Measurements from ENCODE around the gene CCDC24.

The CCDC24 gene

GRCh38 chr1:43975249-43975961 lies 16.0 kb upstream of the CCDC24 start:
- DNase-seq (ENCODE audit: low spot score), result peak; percentile 58
- TF ChIP-seq CTCF (IDR thresholded peaks at IDR 0.05; ENCODE audit: borderline replicate concordance, control extremely low read depth, extremely low read depth, insufficient read depth, missing control alignments), result no peak
- in situ Hi-C loops (cut with MboI; ENCODE audit: low sequenced_read_pairs, unreplicated experiment), result no loop called here

DNA sequence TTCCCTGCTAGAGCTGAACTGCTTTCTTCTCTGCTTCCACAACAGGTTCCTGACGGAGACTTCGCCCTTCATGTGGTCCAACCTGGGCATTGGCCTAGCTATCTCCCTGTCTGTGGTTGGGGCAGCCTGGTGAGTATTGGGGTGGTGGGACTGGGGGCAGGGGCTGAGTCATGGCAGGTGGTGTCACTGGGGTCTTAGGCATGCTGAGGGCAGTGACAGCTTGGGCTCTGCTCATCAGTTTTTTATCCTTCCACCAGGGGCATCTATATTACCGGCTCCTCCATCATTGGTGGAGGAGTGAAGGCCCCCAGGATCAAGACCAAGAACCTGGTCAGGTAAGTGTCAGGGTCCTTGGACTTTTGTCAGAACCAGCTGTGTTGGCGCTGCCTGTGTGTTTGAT lies 15.4 kb upstream of the CCDC24 start:
- in situ Hi-C loops (cut with MboI; ENCODE audit: low sequenced_read_pairs, unreplicated experiment), result no loop called here
- no peak for DNase-seq (ENCODE audit: low spot score)
- TF ChIP-seq CTCF (IDR thresholded peaks at IDR 0.05; ENCODE audit: borderline replicate concordance, control extremely low read depth, extremely low read depth, insufficient read depth, missing control alignments), result no peak

GRCh38 chr1:43976890-43977289 lies 14.5 kb upstream of the CCDC24 start:
- in situ Hi-C loops (cut with MboI; ENCODE audit: low sequenced_read_pairs, unreplicated experiment), result no loop called here
- TF ChIP-seq CTCF (IDR thresholded peaks at IDR 0.05; ENCODE audit: borderline replicate concordance, control extremely low read depth, extremely low read depth, insufficient read depth, missing control alignments), result no peak
- no peak for DNase-seq (ENCODE audit: low spot score)

GRCh38 chr1:43977376-43978263 lies 13.8 kb upstream of the CCDC24 start:
- no peak for DNase-seq (ENCODE audit: low spot score)
- in situ Hi-C loops (cut with MboI; ENCODE audit: low sequenced_read_pairs, unreplicated experiment), result no loop called here
- TF ChIP-seq CTCF (IDR thresholded peaks at IDR 0.05; ENCODE audit: borderline replicate concordance, control extremely low read depth, extremely low read depth, insufficient read depth, missing control alignments), result no peak

DNA sequence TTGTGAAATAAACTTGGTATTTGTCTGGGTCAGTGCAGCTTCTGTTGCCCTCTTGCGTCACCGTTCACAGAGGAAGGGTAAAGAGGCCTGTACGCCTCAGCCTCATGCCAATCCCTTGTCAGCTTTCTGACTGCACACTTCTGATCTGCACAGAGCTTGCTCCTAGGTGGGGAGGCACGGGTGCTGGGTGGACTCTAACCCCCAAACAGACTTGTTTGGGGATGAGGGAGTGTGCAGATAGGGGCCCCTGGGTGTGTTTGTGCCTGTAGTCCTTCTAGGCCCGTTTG lies 13.2 kb upstream of the CCDC24 start:
- TF ChIP-seq CTCF (IDR thresholded peaks at IDR 0.05; ENCODE audit: borderline replicate concordance, control extremely low read depth, extremely low read depth, insufficient read depth, missing control alignments), result no peak
- DNase-seq (ENCODE audit: low spot score), result no peak
- in situ Hi-C loops (cut with MboI; ENCODE audit: low sequenced_read_pairs, unreplicated experiment), result no loop called here

DNA sequence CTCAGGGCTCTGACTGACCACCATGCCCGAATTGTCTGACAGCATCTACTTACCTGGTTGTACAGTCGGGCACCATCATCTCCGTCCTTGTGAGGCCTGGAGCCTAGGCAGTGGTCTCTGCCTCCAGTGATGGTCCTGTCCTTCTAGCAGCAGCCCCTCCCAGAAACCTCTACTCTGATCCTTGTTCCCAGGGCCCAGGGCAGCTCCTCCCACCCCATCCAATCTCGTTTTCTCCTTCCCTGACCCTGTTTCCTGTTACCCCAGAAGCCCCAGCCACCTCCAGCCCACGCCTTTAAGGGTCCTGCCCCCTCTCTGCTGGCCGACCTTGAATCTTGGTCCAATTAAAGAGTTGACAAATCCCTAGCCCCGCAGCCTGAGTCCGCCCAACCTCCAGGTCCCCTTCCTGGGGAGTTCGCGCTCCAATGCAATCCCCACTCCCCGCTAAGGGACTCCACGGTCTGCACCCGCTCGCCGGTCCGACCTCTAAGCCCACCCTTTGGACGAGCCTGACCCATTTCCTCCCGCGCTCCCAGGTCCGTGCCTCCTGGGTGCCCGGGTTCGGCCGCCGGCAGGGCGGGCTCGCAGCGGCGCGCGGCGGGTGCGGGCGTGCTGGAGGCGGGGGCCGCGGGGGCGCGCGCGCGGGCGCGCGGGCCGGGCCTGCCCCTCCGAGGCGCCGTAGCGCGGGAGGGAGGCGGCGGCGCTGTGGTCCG lies 12.7 kb upstream of the CCDC24 start, which contains the start of gene B4GALT2:
Gene B4GALT2, plus strand, starts transcription at position 660 of the 710 bp plus-strand sequence. CDS start 1,951 bp downstream, outside the sequence.
- TF ChIP-seq CTCF (IDR thresholded peaks at IDR 0.05; ENCODE audit: borderline replicate concordance, control extremely low read depth, extremely low read depth, insufficient read depth, missing control alignments), result no peak
- DNase-seq (ENCODE audit: low spot score), result peak; percentile 87
- in situ Hi-C loops (cut with MboI; ENCODE audit: low sequenced_read_pairs, unreplicated experiment), result no loop called here
